ENCODE results near the gene SCAPER.

- TF ChIP-seq CTCF (IDR thresholded peaks at IDR 0.05; ENCODE audit: low read depth, low read length, missing input control) = no peak
- no peak for TF ChIP-seq TAF1 (conservative IDR thresholded peaks at IDR 0.05)
- TF ChIP-seq RAD21 (IDR thresholded peaks at IDR 0.05) = no peak
- no peak for TF ChIP-seq REST (IDR thresholded peaks at IDR 0.05)
- TF ChIP-seq ATF3 (IDR thresholded peaks at IDR 0.05) = no peak
- TF ChIP-seq YY1 (IDR thresholded peaks at IDR 0.05) = no peak
Measured at GRCh38 chr15:76626611-76627010, 278.5 kb downstream of the SCAPER start.
